Measurements from ENCODE around the gene CR1.

DNA sequence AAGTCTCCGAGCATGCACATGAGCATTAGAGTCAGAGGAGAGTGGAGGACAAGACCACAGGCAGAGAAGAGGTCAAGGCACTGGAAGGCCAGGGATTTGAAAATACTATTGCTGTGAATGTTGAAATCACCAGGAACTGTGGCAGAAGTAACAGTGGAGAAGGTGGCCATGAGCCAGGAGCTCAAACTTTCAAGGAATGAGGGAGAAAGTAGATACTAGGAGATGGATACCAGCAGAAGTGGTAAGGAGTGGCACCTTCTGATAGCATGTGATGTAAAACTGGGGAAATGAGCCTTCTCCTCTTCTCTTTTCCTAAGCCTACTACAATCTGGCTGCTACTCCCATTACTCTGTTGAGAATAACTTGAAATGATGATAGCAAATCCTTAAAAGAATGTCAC lies 1.8 kb upstream of the CR1 start:
- no peak for TF ChIP-seq POLR2A (IDR thresholded peaks at IDR 0.05)
- TF ChIP-seq, protein P1, sequence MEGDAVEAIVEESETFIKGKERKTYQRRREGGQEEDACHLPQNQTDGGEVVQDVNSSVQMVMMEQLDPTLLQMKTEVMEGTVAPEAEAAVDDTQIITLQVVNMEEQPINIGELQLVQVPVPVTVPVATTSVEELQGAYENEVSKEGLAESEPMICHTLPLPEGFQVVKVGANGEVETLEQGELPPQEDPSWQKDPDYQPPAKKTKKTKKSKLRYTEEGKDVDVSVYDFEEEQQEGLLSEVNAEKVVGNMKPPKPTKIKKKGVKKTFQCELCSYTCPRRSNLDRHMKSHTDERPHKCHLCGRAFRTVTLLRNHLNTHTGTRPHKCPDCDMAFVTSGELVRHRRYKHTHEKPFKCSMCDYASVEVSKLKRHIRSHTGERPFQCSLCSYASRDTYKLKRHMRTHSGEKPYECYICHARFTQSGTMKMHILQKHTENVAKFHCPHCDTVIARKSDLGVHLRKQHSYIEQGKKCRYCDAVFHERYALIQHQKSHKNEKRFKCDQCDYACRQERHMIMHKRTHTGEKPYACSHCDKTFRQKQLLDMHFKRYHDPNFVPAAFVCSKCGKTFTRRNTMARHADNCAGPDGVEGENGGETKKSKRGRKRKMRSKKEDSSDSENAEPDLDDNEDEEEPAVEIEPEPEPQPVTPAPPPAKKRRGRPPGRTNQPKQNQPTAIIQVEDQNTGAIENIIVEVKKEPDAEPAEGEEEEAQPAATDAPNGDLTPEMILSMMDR (IDR thresholded peaks at IDR 0.05): no peak

Data from body of pancreas (tissue), 4 donors.